ENCODE data around the gene RPS24. TPM values are rescaled to one million over a fixed set of nuclear protein-coding genes. Genes with fewer than 3 reads are reported as not detected.

RPS24 gene
- total RNA-seq, 1 donor from 2014 or later = 1,331 TPM

- no peak for DNase-seq (ENCODE audit: low read depth)
- Histone ChIP-seq H2AFZ (ENCODE audit: low read depth, low read length) (no peak overlapping the region), H3K79me2 (ENCODE audit: insufficient read depth, low read length) (no peaks in the 10 kb centered on the region), H3K4me1 (ENCODE audit: insufficient read depth, low read length) (no peaks in the 10 kb centered on the region), H3K27ac (ENCODE audit: low read depth, low read length) (no peak overlapping the region), H3K9ac (ENCODE audit: low read length) (no peak overlapping the region), H3K36me3 (ENCODE audit: insufficient read depth, low read length) (no peaks in the 10 kb centered on the region), H3K27me3 (ENCODE audit: insufficient read depth, low read length) (no peaks in the 10 kb centered on the region), H3K4me3 (ENCODE audit: insufficient read depth, low read depth, low read length) (no peak overlapping the region), H3K9me3 (ENCODE audit: insufficient read depth, low read depth, low read length) (no peaks in the 10 kb centered on the region), H4K20me1 (ENCODE audit: insufficient read depth, low read length) (no peaks in the 10 kb centered on the region), H3K4me2 (ENCODE audit: low read length) (no peak overlapping the region)
- Mint-ChIP-seq H3K9me3 (ENCODE audit: unreplicated experiment) (peaks cover 18% of the 10 kb centered on the region), H3K4me1 (ENCODE audit: low read depth, unreplicated experiment) (peaks cover 6% of the 10 kb centered on the region), H3K36me3 (ENCODE audit: low read depth, unreplicated experiment) (peaks cover 4% of the 10 kb centered on the region), H3K27ac (ENCODE audit: unreplicated experiment) (no peak overlapping the region), H3K27me3 (ENCODE audit: low read depth, unreplicated experiment) (peaks cover 22% of the 10 kb centered on the region), H3K4me3 (ENCODE audit: unreplicated experiment) (no peak overlapping the region)
- no peak for FAIRE-seq
- TF ChIP-seq CTCF (IDR thresholded peaks at IDR 0.05; ENCODE audit: insufficient read depth, low read depth, low read length) (no peak), EZH2 (IDR thresholded peaks at IDR 0.05; ENCODE audit: insufficient read depth, low read length) (no peak)
Measured at GRCh38 chr10:78070726-78071125, 37.1 kb downstream of the RPS24 start.

- H3K4me1 ChIP-seq (ENCODE audit: insufficient read depth, low read length) = no peaks in the 10 kb centered on the region
- H3K4me3 Mint-ChIP-seq (ENCODE audit: unreplicated experiment) = no peak overlapping the region
- H3K36me3 Mint-ChIP-seq (ENCODE audit: low read depth, unreplicated experiment) = peaks cover 4% of the 10 kb centered on the region
- no peak for TF ChIP-seq CTCF (IDR thresholded peaks at IDR 0.05; ENCODE audit: insufficient read depth, low read depth, low read length)
- H3K4me1 Mint-ChIP-seq (ENCODE audit: low read depth, unreplicated experiment) = peaks cover 4% of the 10 kb centered on the region
- no peaks in the 10 kb centered on the region for H3K79me2 ChIP-seq (ENCODE audit: insufficient read depth, low read length)
- H2AFZ ChIP-seq (ENCODE audit: low read depth, low read length) = no peak overlapping the region
- H4K20me1 ChIP-seq (ENCODE audit: insufficient read depth, low read length) = no peaks in the 10 kb centered on the region
- FAIRE-seq = no peak
- H3K27me3 Mint-ChIP-seq (ENCODE audit: low read depth, unreplicated experiment) = peaks cover 22% of the 10 kb centered on the region
- no peak overlapping the region for H3K4me3 ChIP-seq (ENCODE audit: insufficient read depth, low read depth, low read length)
- no peak overlapping the region for H3K4me2 ChIP-seq (ENCODE audit: low read length)
- DNase-seq (ENCODE audit: low read depth) = no peak
- no peak overlapping the region for H3K9ac ChIP-seq (ENCODE audit: low read length)
- no peaks in the 10 kb centered on the region for H3K36me3 ChIP-seq (ENCODE audit: insufficient read depth, low read length)
- peaks cover 18% of the 10 kb centered on the region for H3K9me3 Mint-ChIP-seq (ENCODE audit: unreplicated experiment)
- no peak overlapping the region for H3K27ac Mint-ChIP-seq (ENCODE audit: unreplicated experiment)
- H3K27ac ChIP-seq (ENCODE audit: low read depth, low read length) = no peak overlapping the region
- no peaks in the 10 kb centered on the region for H3K9me3 ChIP-seq (ENCODE audit: insufficient read depth, low read depth, low read length)
- H3K27me3 ChIP-seq (ENCODE audit: insufficient read depth, low read length) = no peaks in the 10 kb centered on the region
Measured at GRCh38 chr10:78071140-78071856, 37.6 kb downstream of the RPS24 start.

GRCh38 chr10:78071857-78072179 is 38.2 kb downstream of the RPS24 start:
- Mint-ChIP-seq H3K36me3 (ENCODE audit: low read depth, unreplicated experiment) (peaks cover 4% of the 10 kb centered on the region), H3K9me3 (ENCODE audit: unreplicated experiment) (peaks cover 18% of the 10 kb centered on the region), H3K27me3 (ENCODE audit: low read depth, unreplicated experiment) (peaks cover 22% of the 10 kb centered on the region), H3K4me3 (ENCODE audit: unreplicated experiment) (no peak overlapping the region), H3K27ac (ENCODE audit: unreplicated experiment) (no peak overlapping the region), H3K4me1 (ENCODE audit: low read depth, unreplicated experiment) (peaks cover 1% of the 10 kb centered on the region)
- H3K4me3 ChIP-seq (ENCODE audit: insufficient read depth, low read depth, low read length) = no peak overlapping the region
- TF ChIP-seq EZH2 (IDR thresholded peaks at IDR 0.05; ENCODE audit: insufficient read depth, low read length) (no peak), CTCF (IDR thresholded peaks at IDR 0.05; ENCODE audit: insufficient read depth, low read depth, low read length) (no peak)
- no peaks in the 10 kb centered on the region for H3K36me3 ChIP-seq (ENCODE audit: insufficient read depth, low read length)
- no peaks in the 10 kb centered on the region for H3K4me1 ChIP-seq (ENCODE audit: insufficient read depth, low read length)
- no peaks in the 10 kb centered on the region for H3K27me3 ChIP-seq (ENCODE audit: insufficient read depth, low read length)
- H3K9me3 ChIP-seq (ENCODE audit: insufficient read depth, low read depth, low read length) = no peaks in the 10 kb centered on the region
- H3K9ac ChIP-seq (ENCODE audit: low read length) = no peak overlapping the region
- H3K27ac ChIP-seq (ENCODE audit: low read depth, low read length) = no peak overlapping the region
- FAIRE-seq = no peak
- no peak overlapping the region for H3K4me2 ChIP-seq (ENCODE audit: low read length)
- no peaks in the 10 kb centered on the region for H3K79me2 ChIP-seq (ENCODE audit: insufficient read depth, low read length)
- no peaks in the 10 kb centered on the region for H4K20me1 ChIP-seq (ENCODE audit: insufficient read depth, low read length)
- no peak for DNase-seq (ENCODE audit: low read depth)
- no peak overlapping the region for H2AFZ ChIP-seq (ENCODE audit: low read depth, low read length)
